PC-9 (cell line): ENCODE results near the gene LCLAT1. TPM values are rescaled to one million over a fixed set of nuclear protein-coding genes. Genes with fewer than 3 reads are reported as not detected.

Experiments
- BruUV-seq: library from RNA; stranded (reverse); fragments of 400-500 nt; replicated peaks from 2 replicates; lab custom pipeline; 2021; lab: Mats Ljungman, UMichigan
- CTCF ChIA-PET: fragments of 300-600 bp; sonication (Branson Sonifier 250); formaldehyde crosslinking; loops from one replicate; lab custom pipeline; 2022; ENCODE audit warnings: antibody characterized with exemption; lab: Charles Lee
- POLR2A ChIA-PET: fragments of 300-600 bp; sonication (Branson Sonifier 250); formaldehyde crosslinking; loops from one replicate; lab custom pipeline; 2022; ENCODE audit warnings: antibody characterized with exemption; ENCODE audit not compliant: unreplicated experiment; lab: Charles Lee
- DNase-seq, 2 experiments: peaks; one replicate each; pipeline versions ENCODE4 v3.0.0 to v3.0.0-alpha.2; 2015 to 2022; ENCODE audit warnings: mixed read lengths in 1 of 2
- H2AFZ ChIP-seq: fragments of 200-600 bp; sonication (generic); 2 replicates; pipeline ENCODE4 v1.8.1; 2017; ENCODE audit warnings: antibody characterized with exemption
- H3F3A ChIP-seq: fragments of 200-600 bp; sonication (generic); 2 replicates; pipeline ENCODE4 v1.8.1; 2017; ENCODE audit warnings: antibody characterized with exemption, mild to moderate bottlenecking, low read depth; ENCODE audit not compliant: insufficient read depth
- H3K27ac ChIP-seq: fragments of 200-600 bp; sonication (generic); 2 replicates; pipeline ENCODE4 v1.6.1; 2016; ENCODE audit warnings: mixed run types
- H3K27me3 ChIP-seq: fragments of 200-600 bp; sonication (generic); 2 replicates; pipeline ENCODE4 v1.6.1; 2016; ENCODE audit warnings: low read depth, mixed run types; ENCODE audit not compliant: insufficient read depth
- H3K36me3 ChIP-seq: fragments of 200-600 bp; sonication (generic); 2 replicates; pipeline ENCODE4 v1.6.1; 2016; ENCODE audit warnings: low read depth, mixed run types
- H3K4me1 ChIP-seq: fragments of 200-600 bp; sonication (generic); replicated peaks from 2 replicates; pipeline ENCODE4 v1.6.1; 2016; ENCODE audit warnings: mixed run types; ENCODE audit not compliant: insufficient read depth
- H3K4me2 ChIP-seq: fragments of 200-600 bp; sonication (generic); 2 replicates; pipeline ENCODE4 v1.6.1; 2017; ENCODE audit warnings: mixed run types
- H3K4me3 ChIP-seq: fragments of 200-600 bp; sonication (generic); 2 replicates; pipeline ENCODE4 v1.6.1; 2016; ENCODE audit warnings: mixed run types
- H3K79me2 ChIP-seq: fragments of 200-600 bp; sonication (generic); 2 replicates; pipeline ENCODE4 v1.6.1; 2017; ENCODE audit warnings: low read depth, mixed run types
- H3K9me2 ChIP-seq: fragments of 200-600 bp; sonication (generic); 2 replicates; pipeline ENCODE4 v1.8.1; 2017; ENCODE audit warnings: mild to moderate bottlenecking; ENCODE audit not compliant: insufficient read depth
- H3K9me3 ChIP-seq: fragments of 200-600 bp; sonication (generic); 2 replicates; pipeline ENCODE4 v1.8.1; 2016; ENCODE audit warnings: low read depth; ENCODE audit not compliant: insufficient read depth
- H4K20me1 ChIP-seq: fragments of 200-600 bp; sonication (generic); 2 replicates; pipeline ENCODE4 v1.8.1; 2017; ENCODE audit not compliant: insufficient read depth
- CTCF ChIP-seq: fragments of 200-600 bp; sonication (generic); conservative IDR thresholded peaks from 2 replicates; pipeline ENCODE4 v1.6.1; 2017; ENCODE audit warnings: mixed run types, antibody characterized with exemption, mild to moderate bottlenecking, moderate library complexity
- EZH2 ChIP-seq: fragments of 200-600 bp; sonication (generic); IDR thresholded peaks from 2 replicates; pipeline ENCODE4 v1.8.0; 2017; ENCODE audit warnings: antibody characterized with exemption, low read depth
- intact Hi-C: fragments of 100-400 bp; cut with micrococcal nuclease; formaldehyde crosslinking; loops from one replicate; pipeline ENCODE4 v1.10.0; 2022; ENCODE audit not compliant: unreplicated experiment
- total RNA-seq: library from RNA; stranded (reverse); gene quantifications from 2 replicates; pipeline ENCODE4 v1.2.3, GENCODE V29; 2021

The LCLAT1 gene
- total RNA-seq, 1 experiment from 2014 or later, result 35.7 TPM

GRCh38 chr2:30582521-30582920 is 135.5 kb downstream of the LCLAT1 start:
- no peak overlapping the region for H2AFZ ChIP-seq
- no peaks in the 10 kb centered on the region for H3K4me1 ChIP-seq
- ChIA-PET CTCF (no interaction called here), POLR2A (interaction anchor here (0.7 kb wide), 1 partner anchor 655 kb away, joined by 6 read pairs; no protein-coding TSS in a partner anchor)
- no peak overlapping the region for H3K4me2 ChIP-seq
- no peaks in the 10 kb centered on the region for H3K27me3 ChIP-seq
- no TSS peak for BruUV-seq
- no peak overlapping the region for H3K4me3 ChIP-seq
- intact Hi-C loops, result no loop called here
- TF ChIP-seq EZH2, result no peak
- TF ChIP-seq CTCF, result no peak
- H3K27ac ChIP-seq, result no peak overlapping the region
- no peaks in the 10 kb centered on the region for H4K20me1 ChIP-seq
- H3F3A ChIP-seq, result no peaks in the 10 kb centered on the region
- no peaks in the 10 kb centered on the region for H3K79me2 ChIP-seq
- H3K36me3 ChIP-seq, result no peaks in the 10 kb centered on the region
- no peaks in the 10 kb centered on the region; the same call in 1 of the 2 replicates for H3K9me2 ChIP-seq
- DNase-seq, result no peak
- H3K9me3 ChIP-seq, result no peaks in the 10 kb centered on the region

GRCh38 chr2:30583204-30583749 is 136.2 kb downstream of the LCLAT1 start:
- Histone ChIP-seq H3F3A (no peaks in the 10 kb centered on the region), H3K4me3 (no peak overlapping the region), H4K20me1 (no peaks in the 10 kb centered on the region), H3K9me2 (no peaks in the 10 kb centered on the region; the same call in 1 of the 2 replicates), H2AFZ (no peak overlapping the region), H3K36me3 (no peaks in the 10 kb centered on the region), H3K4me2 (no peak overlapping the region), H3K4me1 (no peaks in the 10 kb centered on the region), H3K27me3 (no peaks in the 10 kb centered on the region), H3K27ac (no peak overlapping the region), H3K9me3 (no peaks in the 10 kb centered on the region), H3K79me2 (no peaks in the 10 kb centered on the region)
- ChIA-PET CTCF (no interaction called here), POLR2A (interaction anchor here (0.7 kb wide), 1 partner anchor 656 kb away, joined by 6 read pairs; no protein-coding TSS in a partner anchor)
- intact Hi-C loops, result no loop called here
- TF ChIP-seq EZH2 (no peak), CTCF (no peak)
- DNase-seq, result no peak
- no TSS peak for BruUV-seq

- intact Hi-C loops, result no loop called here
- Histone ChIP-seq H3K4me2 (no peak overlapping the region), H3K4me3 (no peak overlapping the region), H3K27ac (no peak overlapping the region), H3K79me2 (no peaks in the 10 kb centered on the region), H3K9me3 (no peaks in the 10 kb centered on the region), H2AFZ (no peak overlapping the region), H3K36me3 (no peaks in the 10 kb centered on the region), H3F3A (no peaks in the 10 kb centered on the region), H3K4me1 (no peaks in the 10 kb centered on the region), H3K9me2 (no peaks in the 10 kb centered on the region; the same call in 1 of the 2 replicates), H4K20me1 (no peaks in the 10 kb centered on the region), H3K27me3 (no peaks in the 10 kb centered on the region)
- ChIA-PET POLR2A (no interaction called here), CTCF (no interaction called here)
- no peak for DNase-seq
- no TSS peak for BruUV-seq
- TF ChIP-seq CTCF (no peak), EZH2 (no peak)
Observed at GRCh38 chr2:30584116-30584515, 137.1 kb downstream of the LCLAT1 start.
